A673 (cell line): ENCODE data around the gene NR0B2.

Experiments
- CTCF ChIP-seq: fragments of 300-800, 200-600 bp; sonication (generic); conservative IDR thresholded peaks from 2 replicates; pipeline ENCODE4 v1.5.1; 2017; ENCODE audit warnings: low read depth, mild to moderate bottlenecking, antibody characterized with exemption, low read length, moderate library complexity, mixed read lengths
- EZH2 ChIP-seq: fragments of 200-600 bp; sonication (generic); IDR thresholded peaks from 2 replicates; pipeline ENCODE4 v1.6.1; 2017; ENCODE audit warnings: borderline replicate concordance, low read depth, mild to moderate bottlenecking, mixed read lengths, antibody characterized with exemption, low read length; ENCODE audit not compliant: poor library complexity, severe bottlenecking

- TF ChIP-seq CTCF (no peak), EZH2 (no peak)
Measured at GRCh38 chr1:26900815-26901511, 12.8 kb downstream of the NR0B2 start.
